NCI-H526 (cell line): Measurements from ENCODE around the gene OSCAR.
"Not testable (repeated sequence)": the region's sequence is repeated elsewhere in the genome, so short reads cannot be mapped to it uniquely, and the experiment has no call there.

ENCODE experiments used
- DNase-seq, 2 experiments: peaks; one replicate each; lab custom pipeline; 2025; lab: John Stamatoyannopoulos, UW

OSCAR gene

GRCh38 chr19:54125713-54126112, 25.1 kb upstream of the OSCAR start:
- no peak for DNase-seq

DNA sequence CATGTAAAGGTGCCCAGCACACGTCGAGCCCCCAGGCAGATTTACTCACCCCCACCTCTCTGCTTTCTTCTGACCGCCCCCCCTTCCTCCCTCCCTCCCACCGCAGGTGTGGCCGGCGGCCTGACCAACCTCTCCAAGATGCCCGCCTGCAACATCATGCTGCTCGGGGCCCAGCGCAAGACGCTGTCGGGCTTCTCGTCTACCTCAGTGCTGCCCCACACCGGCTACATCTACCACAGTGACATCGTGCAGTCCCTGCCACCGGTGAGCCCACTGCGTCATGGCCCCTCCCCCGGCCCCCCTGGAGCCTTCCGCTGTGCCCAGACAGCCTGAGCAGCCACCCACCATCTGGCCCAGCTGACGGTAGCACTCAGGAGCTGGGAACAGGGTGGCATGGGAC, 23.8 kb upstream of the OSCAR start:
- no peak for DNase-seq

- no peak for DNase-seq
These were observed 23.1 kb upstream of the OSCAR start for GRCh38 chr19:54123682-54124081.

DNA sequence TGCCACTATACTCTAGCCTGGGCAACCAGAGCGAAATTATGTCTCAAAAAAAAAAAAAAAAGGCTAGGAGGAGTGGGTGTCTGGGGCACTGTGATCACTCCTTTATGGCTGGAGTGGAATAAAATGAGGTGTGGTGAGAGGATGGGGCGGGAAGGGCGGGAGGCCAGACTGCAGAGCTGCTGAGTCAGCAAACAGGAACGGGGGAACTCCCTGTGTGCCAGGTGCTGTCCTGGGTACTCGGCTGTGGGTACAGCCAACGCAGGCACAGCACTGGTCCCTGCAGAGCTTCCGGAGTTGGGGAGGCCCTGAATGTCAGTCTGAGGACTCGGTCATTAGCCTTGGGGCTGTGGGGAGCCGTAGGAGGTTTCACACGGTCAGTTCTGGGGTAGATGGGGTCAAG, 20.7 kb upstream of the OSCAR start:
- no peak for DNase-seq

GRCh38 chr19:54115109-54116063, 14.8 kb upstream of the OSCAR start, which contains the start of the genes PRPF31 and TFPT:
Gene PRPF31, plus strand, starts transcription at chr19:54115754. Its CDS starts 2,525 bp downstream, at chr19:54118279.
Gene TFPT, minus strand, starts transcription at chr19:54115657. Its CDS starts 388 bp downstream, at chr19:54115269.
- peak; percentile 99 to 100 for DNase-seq

DNA sequence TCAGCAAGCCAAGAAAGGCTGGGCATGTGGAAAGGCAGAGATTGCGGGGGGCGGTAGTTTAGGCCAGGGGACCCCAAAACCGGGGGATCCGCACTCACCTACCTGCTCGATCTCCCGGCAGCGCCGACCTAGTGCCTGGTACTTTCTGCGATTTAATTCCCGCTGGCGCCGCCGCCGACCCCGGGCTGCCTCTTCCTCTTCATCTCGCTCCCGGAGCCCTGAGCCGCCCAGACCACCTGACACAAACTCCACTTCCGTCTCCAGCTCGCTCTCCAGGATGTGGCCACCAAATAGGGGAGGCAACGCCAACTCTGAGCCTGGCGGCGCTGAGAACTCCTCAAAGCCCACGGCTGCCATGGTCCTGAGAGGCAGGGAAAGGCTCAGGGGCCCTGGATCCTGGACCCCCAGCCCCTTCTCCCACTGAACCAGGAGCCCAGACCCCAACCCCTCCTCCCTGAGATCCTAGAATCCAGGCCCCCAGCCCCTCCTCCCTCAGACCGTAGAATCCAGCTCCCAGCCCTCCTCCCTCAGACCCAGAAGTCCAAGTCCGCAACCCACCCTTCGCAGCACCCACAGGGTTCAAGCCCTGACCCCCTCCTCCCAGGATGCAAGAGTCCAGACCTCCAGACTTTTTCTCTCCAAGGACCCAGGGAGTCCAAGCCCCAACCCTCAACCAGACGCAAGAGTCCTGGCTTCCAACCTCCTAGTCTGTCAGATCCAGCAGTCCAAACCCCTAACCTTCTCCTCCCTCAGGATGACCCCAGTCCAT, 13.9 kb upstream of the OSCAR start:
- DNase-seq: peak in 1 of 2 experiments; percentile 71

- DNase-seq: no peak
These were observed 9.0 kb upstream of the OSCAR start for GRCh38 chr19:54109651-54110050.

- no peak for DNase-seq
These were observed 7.9 kb upstream of the OSCAR start for GRCh38 chr19:54108496-54108895.

DNA sequence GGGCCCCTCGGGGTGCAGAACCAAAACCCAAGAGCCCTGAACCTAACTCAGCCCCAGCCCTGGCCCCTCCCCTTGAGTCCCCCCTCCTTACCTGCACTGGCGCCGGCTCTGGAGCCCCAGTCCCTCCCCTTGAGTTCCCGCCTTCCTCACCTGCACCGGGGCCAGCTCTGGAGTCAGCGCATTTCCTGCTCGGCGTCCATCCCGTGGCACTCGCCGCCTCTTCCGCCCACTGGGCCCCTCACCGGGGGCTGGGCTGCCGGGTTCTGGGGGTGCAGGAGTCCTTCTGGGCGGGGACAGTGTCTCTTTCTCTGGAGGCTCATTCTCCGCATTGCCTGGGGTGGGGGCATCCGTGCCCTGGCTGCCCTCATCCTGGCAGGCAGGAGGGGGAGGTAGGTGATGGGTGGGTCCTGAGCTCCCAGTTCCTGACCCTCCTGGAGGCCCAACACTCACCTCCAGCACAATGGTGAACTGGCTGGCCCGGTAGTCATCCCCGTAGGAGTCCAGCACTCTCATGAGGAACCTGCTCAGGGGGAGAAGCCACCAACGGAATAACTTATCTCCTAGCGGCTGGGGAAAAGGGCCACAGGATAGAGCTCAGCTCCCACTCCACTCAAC, 7.4 kb upstream of the OSCAR start:
- no peak for DNase-seq

- DNase-seq: no peak
These were observed 6.1 kb upstream of the OSCAR start for GRCh38 chr19:54106716-54107115.

DNA sequence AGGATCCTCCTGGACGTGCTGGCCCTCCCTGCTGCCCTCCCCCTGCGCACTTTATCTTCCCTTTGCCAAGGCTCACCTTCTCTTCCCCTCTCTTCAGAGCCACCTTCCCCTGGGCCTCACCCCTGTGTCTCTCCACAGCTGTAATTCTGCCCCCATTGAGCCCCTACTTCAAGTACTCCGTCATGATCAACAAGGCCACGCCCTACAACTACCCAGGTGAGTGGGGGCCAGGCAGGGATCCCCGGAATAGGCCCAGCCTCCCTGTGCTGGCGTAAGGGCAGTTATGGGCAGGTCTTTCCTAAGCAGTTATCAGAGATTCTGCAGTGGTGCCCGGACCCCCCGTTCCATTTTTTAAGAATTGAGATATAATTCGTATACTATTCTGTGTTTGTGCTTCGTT, 5.2 kb upstream of the OSCAR start:
- no peak for DNase-seq

DNA sequence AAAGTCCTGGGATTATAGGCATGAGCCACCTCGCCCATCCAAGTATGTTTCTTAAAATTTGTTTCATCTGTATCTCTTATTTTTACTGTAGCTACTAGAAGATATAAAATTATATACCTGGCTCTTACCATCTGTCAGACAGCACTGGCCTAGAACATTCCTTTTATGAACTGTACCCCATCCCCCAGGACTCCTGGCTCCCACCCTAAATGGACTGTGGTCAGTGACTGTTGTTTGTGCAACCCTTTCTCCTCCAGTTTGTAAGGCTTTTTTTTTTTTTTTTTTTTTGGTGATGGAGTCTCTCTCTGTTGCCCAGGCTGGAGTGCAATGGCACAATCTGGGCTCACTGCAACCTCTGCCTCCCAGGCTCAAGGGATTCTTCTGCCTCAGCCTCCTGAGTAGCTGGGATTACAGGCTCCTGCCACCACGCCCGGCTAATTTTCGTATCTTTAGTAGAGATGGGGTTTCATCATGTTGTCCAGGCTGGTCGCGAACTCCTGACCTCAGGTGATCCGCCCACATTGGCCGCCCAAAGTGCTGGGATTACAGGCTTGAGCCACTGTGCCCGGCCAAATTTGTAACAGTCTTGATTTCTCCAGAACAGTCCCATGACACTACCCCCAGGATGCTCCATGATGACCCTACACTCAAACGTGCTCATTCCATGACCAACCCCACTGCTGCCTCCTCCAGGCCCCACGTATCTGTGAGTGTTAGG, 4.6 kb upstream of the OSCAR start:
- no peak for DNase-seq

DNA sequence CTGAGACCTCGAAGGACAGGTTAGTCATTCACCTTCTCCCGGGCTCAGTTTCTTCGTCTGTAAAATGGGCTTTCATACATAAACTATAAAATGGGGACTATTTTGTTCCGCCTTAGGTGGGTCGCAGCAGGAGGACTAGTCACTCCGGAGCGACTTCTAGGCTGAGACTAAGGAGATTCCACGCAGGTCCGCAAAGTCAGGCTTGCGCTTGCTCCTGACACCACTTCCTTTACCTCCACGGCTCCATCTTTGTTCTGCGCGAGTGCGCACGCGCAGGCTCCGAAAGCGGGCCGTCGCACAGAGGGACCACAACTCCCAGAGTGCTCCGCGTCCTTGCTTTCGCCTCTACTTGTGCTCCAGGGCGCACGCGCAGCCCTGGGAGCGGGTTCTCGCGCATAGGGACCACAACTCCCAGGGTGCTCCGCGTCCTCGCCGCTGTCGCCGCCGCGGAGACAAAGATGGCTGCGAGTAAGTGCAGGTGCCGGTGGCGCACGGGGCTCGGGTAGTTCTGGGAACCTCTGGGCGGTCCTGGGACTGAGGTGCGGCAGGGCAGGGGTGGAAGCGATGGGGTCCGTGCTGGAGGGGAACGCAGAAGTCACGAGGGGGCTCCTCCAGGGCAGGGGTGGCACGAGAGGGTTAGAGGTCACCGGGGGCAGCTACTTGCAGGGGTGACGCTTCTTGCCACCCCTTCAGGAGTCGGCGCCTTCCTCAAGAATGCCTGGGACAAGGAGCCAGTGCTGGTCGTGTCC, 2.0 kb upstream of the OSCAR start, which contains the start of gene NDUFA3:
Gene NDUFA3 (plus strand): TSS at position 435 of the 749 bp plus-strand sequence. CDS start 24 bp downstream, at position 459.
- DNase-seq: peak; percentile 99 to 100

DNA sequence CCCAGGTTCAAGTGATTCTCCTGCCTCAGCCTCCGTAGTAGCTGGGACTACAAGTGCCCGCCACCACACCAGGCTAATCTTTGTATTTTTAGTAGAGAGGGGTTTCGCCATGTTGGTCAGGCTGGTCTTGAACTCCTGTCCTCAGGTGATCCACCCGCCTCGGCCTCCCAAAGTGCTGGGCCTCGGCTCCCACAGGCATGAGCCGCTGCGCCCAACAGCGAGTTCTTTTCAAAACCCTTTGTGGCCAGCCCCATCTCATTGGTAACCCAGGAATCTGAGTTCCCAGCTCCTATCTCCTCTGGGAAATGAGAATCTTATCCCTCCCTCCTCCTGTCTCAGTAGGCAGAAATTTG, 724 bp downstream of the OSCAR start:
- not testable (repeated sequence) for DNase-seq

GRCh38 chr19:54099190-54099902, 1.3 kb downstream of the OSCAR start:
- DNase-seq: no peak

DNA sequence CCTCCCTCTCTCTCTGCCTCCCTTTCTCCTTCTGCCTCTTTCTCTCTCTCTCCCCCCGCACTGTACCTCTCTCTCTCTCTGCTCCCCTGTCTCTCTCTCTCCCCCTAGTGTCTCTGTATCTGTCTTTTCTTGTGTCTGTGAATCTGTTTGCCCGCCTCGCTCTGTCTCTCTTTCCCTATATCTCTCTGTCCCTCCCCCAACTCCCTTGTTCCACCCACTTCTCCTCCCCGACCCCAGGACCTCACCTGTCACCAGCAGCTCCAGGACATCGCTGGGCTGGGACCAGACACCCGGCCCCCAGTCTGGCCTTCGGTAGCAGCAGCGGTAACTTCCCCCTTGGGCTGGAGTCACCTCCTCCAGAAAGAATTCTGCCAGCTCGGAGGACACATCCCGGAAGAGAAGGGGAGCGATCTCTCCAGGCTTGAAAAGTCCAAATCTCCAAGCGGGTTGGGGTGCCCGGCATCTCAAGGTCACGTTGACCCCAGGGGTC, 3.9 kb downstream of the OSCAR start:
- DNase-seq: peak in 1 of 2 experiments; percentile 50

DNA sequence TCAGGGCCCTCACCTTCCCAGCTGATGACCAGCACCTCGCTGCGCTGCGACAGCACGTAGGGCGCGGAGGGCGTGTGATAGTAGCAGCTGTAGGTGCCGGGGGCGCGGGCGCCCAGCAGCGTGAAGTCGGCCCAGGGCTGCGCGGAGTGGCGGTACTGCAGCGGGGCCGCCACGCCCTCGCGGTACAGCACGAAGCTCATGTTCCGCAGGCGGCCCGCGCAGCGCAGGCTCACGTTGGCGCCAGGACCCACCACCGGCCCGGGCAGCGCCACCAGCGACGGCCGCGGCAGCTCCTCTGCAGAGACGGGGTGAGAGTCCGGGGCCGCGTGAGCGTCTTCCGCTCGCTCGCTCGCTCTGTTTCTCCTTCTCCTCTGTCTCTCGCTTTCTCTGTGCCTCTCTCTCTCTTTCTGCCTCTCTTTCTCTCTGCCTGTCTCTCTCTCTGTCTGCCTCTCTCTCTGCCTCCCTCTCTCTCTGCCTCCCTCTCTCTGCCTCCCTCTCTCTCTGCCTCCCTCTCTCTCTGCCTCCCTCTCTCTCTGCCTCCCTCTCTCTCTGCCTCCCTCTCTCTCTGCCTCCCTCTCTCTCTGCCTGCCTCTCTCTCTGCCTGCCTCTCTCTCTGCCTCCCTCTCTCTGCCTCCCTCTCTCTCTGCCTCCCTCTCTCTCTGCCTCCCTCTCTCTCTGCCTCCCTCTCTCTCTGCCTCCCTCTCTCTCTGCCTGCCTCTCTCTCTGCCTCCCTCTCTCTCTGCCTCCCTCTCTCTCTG, 4.6 kb downstream of the OSCAR start:
- peak in 1 of 2 experiments; percentile 84 for DNase-seq

DNA sequence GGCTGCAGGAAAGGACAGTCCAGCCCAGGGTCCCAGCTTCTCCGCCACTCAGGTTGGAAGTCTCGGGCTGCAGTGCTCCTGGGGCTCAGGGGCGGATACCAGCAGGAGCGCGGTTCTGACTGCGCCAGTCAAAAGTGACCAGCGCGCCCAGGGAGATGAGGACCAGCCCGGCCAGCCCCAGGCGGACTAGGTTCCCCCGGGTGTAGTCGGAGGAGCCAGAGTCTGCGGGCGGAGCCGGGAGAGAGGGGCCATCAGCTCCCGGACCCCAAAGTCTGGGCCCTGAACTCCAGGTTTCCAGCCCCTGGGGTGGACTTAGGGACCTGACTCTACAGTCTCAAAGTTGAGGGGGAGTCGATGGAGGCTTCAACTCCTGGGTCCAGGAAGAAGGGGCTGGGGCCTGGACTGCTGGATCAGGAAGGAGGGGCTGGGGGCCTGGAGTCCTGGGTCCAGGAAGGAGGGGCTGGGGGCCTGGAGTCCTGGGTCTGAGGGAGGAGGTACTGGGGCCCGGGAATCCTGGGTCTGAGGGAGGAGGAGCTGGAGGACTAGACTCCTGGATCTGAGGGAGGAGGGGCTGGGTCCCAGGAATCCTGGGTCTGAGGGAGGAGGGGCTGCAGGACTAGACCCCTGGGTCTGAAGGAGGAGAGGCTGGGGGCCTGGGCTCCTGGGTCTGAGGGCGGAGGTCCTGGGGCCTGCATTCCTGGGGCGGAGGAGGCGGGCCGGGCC, 5.3 kb downstream of the OSCAR start:
- no peak for DNase-seq
